Endometrium (tissue), 2 donors: Measurements from ENCODE around the gene IFT80.
"Not testable (repeated sequence)": the region's sequence is repeated elsewhere in the genome, so short reads cannot be mapped to it uniquely, and the experiment has no call there.

Experiments
- FAIRE-seq: peaks from 2 replicates; lab custom pipeline; 2012; peaks lifted over from hg19 to GRCh38; lab: Jason Lieb, UNC
- donor health status: control.
- donor health status: control.

Gene IFT80

DNA sequence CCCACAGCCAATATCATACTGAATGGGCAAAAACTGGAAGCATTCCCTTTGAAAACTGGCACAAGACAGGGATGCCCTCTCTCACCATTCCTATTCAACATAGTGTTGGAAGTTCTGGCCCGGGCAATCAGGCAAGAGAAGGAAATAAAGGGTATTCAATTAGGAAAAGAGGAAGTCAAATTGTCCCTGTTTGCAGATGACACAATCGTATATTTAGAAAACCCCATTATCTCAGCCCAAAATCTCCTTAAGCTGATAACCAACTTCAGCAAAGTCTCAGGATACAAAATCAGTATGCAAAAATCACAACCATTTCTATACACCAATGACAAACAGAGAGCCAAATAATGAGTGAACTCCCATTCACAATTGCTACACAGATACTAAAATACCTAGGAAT is 36.1 kb downstream of the IFT80 start:
- not testable (repeated sequence) for FAIRE-seq

DNA sequence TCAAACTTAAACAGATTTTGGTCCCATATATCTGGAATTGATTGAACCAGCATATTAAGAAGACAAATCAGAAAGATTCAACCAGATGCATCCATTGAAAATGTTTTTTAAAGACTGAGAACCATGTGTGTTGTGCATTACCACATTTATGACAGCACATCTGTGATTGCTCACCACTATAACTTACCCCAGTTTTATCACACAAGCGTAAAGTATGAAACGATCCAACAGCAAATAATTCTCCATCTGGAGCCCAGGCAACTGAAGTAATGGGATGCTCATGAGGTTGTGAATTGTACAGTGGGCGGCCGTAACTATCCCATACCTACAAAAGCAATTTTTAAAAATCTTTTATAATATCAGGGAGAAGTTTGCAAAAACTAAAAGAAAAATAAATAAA is 43.2 kb downstream of the IFT80 start:
- FAIRE-seq, result no peak

DNA sequence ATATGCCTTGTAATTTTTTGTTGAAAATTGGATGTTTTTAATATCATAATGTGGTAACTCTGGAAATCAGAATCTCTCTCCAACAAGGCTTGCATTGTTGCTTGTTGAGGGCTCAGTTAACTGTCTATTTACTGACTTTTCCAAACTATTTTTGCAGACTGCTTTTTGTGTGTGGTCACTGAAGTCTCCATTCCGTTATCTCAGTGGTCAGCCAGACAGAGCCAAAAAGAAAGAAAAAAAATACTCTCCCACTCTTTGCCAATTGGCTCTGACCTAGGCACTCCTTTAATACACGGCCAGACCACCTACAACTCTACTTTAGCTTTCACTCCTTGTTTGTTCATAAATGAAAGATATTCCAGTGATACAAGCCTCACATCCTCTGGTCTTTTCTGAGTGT is 52.5 kb downstream of the IFT80 start:
- no peak for FAIRE-seq

DNA sequence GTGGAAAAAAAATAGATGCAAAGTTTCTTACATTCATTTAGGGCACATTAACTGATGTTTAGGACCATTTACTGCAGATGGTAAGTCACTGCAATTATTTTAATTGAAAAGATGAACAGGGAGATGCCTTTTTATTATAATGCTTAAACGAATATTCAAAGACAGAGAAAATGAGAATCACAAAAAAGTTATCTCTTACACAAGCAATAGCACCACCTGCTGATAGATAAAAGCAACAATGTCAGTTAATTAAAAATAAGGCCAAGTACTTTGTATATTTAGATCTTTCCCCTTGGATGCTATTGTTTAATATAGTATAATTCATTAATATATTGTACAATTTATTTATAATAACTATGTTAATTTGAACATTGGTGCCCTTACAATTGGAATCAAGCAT is 55.9 kb downstream of the IFT80 start:
- peak; percentile 98 for FAIRE-seq

DNA sequence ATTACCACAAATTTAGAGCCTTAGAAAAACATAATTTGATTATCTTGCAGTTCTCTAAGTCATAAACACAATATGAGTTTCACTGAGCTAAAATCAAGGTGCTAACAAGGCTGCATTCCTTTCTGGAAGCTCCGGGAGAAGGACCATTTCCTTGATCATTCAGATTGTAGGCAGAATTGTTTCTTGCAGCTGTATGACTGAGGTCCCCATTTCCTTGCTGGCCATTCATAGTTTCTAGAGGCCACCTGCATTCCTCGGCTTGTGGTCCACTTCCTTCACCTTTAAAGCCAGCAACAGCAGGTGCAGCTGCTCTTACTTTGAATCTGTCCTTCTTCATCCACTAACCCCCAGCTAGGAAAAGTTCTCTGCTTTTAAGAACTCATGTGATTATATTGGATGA is 58.7 kb downstream of the IFT80 start:
- FAIRE-seq, result no peak

DNA sequence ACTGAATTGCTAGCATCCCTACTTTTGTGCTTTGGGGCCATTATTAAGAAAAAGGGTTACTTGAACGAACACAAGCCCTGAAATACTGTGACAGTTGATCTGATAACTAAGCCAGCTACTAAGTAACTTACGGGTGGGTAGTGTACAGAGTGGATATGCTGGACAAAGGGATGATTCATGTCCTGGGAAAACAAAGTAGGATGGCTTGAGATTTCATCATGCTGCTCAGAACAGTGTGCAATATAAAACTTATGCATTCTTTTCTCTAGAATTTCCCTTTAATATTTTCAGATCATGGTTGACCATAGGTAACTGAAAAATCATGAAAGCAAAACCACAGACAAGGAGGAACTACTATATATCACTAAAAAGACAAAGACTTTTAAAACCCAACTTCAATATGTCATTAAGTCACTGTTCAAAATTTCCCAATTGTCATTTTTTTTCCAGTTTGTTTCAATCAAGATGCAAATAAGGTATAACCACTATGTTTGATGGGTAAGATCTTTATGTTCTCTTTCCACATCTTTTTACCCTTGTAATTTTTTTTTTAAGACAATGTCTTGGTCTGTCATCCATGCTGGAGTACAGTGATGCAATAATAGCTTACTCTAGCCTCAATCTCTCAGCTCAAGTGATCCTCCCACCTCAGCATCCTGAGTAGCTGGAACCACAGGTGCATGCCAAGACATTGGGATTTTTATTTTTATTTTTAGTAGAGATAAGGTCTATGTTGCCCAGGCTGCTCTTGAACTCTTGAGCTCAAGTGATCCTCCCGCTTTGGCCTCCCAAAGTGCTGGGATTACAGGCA is 67.7 kb downstream of the IFT80 start:
- no peak for FAIRE-seq

DNA sequence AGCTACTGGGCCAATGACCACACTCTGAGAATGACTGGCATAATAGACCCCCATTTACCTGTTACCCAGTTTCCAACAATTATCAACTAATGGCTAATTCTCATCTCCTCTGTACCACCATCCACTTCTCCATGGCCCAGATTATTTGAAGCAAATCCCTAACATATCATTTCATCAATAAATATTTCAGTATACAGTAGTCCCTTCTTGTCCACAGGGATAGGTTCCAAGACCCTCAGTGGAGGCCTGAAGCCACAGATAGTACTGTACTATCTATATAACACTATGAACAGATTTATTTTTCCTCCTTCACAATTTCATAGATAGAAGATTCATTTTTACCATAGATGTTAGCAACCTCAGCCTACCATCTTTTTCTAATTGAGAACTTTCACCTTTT is 68.3 kb downstream of the IFT80 start:
- no peak for FAIRE-seq

DNA sequence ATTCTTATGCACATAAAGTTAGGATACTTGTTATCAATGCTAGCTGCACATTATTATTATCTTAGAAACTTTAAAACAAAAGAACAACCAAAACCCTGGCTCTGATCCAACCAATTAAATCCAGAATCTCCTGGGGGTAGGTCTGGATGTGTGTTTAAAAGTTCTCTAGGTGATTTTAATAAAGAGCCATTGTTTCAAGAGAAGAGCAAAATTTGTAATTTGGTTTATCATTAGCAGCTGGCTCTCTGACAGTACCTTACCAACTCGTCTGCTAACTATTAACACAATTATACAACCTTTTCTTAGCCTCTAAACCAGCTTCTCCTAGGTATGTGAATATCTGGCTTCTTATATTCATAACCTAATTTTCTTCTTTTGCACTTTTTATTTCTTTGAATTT is 68.9 kb downstream of the IFT80 start:
- no peak for FAIRE-seq

DNA sequence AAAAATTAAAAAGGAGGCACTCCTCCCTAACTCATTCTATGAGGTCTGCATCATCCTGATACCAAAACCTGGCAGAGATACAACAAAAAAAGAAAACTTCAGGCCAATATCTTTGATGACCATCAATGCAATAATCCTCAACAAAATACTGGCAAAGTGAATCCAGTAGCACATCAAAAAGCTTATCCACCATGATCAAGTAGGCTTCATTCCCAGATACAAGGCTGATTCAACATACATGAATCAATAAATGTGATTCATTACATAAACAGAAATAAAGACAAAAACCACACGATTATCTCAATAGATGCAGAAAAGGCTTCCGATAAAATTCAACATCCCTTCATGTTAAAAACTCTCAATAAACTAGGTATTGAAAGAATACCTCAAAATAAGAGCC is 72.7 kb downstream of the IFT80 start:
- FAIRE-seq, result not testable (repeated sequence)

DNA sequence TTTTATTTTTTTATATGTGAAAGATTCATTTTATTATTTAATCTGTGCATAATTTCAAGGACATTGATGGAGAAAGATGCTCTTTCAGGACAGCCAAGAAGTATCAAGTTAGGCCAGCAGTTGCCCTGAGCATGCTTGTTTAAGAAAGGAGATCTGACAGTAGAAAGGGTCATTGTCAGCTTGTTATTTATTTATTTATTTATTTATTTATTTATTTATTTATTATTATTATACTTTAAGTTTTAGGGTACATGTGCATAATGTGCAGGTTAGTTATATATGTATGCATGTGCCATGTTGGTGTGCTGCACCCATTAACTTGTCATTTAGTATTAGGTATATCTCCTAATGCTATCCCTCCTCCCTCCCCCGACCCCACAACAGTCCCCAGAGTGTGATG is 77.2 kb downstream of the IFT80 start:
- FAIRE-seq, result not testable (repeated sequence)

DNA sequence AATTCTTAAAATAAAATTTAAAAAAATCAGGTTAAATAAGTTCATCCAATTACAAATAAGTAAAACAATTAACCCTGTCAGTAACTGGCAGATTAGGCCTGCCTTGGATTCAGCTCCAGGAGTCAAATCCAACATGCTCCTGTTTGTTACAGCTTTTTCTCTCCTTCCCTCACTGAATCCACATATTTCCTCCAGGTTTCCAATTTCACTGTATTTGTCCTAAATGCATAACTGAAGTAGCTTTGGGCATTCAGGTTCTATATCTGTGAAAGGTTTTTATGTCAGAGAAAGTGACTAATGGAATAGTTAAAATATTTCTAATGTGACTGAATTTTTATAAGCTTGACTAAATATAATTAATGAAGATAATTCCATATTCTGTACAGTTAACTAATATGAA is 79.7 kb downstream of the IFT80 start:
- FAIRE-seq, result no peak

DNA sequence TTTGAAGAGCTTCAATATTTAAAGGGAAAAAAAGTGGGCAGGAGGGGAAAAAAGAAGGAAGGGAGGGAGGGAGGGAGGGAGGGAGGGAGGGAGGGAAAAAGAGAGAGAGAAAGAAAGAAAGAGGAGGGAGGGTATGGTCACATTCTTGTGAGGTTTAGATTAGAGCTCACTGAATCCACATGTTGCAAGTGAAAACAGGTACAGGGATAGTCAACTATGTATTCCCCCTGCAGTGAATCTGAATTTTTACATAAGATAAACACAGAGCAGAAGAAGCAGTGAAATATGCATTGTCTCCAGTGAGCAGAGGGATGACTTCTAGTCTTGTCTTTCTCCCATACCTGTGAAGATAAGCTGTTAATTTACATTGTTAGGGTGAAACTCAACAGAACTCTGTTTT is 84.0 kb downstream of the IFT80 start:
- FAIRE-seq, result no peak

DNA sequence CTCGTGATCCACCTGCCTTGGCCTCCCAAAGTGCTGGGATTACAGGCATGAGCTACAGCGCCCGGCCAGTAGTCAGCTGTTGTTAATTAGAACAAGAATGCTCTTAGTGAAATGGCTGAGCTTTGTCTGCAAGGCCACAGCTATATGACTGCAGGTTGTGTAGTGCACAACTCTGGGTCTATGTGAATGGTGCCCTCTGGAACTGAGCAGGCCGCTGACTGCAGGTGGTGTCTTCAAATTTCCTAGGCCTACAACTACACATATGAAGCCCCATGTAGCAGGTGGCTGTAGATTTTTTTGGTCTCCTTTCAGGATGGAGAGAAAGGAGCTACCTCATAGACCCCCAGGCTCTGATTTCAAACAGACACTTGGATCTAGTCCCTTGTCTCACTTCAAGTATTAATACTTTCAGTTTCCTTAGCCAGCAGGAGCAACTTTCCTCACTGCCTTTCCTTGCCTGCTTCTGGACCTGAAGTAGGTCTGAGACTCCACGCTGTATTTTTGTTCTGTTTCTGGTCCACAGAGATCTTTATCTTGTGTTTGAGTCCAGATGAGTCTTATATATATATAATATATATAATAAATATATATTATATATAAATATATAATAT is 86.9 kb downstream of the IFT80 start:
- no peak for FAIRE-seq

DNA sequence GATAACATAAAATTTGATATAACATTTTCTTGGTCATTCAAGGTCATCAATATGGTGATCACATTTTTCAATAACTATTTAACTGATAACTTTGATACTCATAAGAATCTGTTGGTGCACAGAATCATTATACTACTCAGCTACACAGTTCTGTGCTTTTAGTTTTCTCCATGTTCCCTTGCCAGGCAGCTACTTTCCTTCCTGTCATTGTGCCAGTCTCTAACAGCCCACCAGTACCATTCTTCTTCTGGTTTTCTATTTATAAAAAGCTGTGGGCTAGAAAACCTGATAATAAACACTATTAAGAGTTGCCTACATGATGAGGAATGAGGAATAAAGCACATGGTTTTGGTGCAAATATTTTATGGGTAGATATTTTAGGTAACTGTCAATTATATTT is 96.2 kb downstream of the IFT80 start:
- FAIRE-seq, result no peak

DNA sequence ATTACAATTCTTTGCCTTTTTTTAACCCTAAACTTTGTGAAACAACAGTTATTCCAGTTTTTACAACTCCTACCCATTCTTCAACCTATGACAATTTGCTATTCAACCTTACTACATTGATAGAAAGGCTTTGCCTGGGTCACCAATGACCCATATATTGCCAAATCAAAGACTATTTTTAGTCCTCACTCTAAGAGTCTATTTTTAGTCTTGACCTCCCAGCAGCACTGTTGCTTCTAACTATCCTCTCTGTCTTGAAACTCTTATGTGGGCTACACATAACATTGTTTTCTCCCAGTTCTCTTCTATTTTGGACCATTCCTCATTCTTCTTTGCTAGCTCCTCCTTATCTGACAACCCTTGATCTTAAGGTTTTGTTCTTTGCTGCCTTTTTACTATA is 102.4 kb downstream of the IFT80 start:
- no peak for FAIRE-seq

DNA sequence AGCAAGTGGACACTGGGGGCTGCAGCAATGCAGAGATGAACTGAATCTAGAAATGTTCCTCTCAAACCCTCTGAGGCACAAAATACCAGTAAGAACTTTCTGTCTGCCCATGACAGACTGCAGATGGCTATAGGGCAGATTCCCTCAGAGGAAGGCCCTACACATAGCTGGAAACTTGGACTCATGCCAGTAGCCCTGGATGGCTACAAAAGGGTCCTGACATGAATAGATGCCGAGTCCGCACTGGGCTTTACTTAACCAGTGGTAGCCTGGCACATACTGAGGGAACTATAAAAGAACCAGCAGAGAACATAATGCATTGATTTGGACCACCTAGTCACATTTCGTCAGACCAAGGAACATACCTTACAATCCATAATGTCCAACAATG is 107.1 kb downstream of the IFT80 start:
- FAIRE-seq, result no peak

DNA sequence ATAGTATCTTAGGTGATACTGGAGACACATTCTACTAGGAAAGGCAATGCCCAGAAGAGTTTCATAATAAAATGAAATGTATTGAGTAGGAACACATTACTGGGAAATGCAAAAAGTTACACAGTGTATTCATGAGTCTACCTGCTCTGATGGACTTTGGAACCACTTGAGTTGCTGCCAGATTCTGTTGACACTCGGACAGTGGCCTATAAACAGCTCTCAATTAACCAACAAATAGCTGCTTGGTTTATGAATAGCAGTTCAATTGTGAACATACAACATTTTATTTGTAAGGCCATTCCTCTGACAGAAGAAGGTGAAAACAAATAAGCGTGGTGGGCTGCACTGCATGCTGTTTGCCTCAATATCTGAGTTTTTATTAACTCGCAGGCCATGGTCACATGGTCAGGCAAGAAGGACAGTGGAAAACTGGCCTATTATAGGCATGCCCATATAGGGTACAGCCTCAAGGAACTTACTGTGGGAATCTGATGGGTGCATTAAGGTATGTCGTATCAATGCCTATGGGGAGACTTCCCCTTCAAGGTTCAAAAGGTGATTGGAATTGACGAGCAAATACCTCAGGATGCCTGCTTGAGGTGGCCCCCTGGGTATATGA is 107.6 kb downstream of the IFT80 start:
- no peak for FAIRE-seq

DNA sequence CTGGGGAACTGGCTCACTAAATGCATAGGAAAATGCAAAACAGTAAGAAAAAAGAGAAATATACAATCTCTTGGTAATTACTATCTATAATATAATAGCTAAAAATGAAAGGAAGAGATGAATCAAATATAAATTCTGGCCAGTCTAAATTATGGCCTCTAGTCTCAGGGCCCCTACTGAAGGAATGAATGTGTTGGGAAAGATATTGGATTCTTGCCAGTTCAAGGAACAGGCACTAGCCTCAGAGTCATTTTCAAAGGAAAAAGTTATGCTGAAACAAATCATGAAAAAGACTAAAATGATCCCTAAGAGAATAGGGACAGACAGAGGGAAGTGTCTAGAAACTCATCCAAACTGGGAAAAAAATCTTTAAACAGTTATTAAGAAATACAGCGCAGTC is 111.4 kb downstream of the IFT80 start:
- no peak for FAIRE-seq

DNA sequence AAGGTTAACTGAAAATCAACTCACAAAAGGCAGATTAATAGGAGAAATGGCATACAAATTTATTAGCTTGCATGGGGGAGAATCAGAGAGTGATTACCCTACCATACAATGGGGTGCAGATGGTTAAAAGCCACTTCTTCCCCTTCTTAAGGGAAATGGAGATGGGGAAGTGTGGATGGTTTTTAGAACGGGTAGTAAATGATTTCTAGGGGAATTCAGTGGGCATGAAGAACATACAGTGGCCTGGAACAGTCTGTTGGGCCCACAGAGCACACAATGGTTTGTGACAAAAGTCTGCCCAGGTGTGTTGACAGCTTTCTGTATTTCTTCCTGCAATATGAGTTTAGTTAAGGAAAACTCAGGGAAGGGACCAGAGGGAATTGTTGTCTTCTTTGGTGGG is 112.8 kb downstream of the IFT80 start:
- FAIRE-seq, result no peak

DNA sequence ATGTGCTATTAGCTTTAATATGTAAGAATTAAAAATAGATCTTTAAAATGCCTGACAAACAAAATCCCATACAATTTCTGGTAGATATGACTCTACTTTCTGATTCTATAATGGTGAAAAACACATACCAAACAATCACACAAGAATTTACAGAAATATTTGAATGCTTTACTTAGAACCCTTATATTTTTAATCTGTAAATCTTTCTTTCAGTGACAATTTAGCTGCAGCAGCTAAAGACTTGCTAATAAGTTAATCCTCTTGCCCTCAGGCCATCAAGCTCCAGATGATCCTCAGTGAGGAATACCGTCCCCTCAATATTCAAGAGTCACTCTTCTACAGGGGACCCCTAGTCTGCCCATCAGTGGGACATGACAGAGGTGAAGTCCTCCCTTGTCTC is 118.2 kb downstream of the IFT80 start:
- no peak for FAIRE-seq

DNA sequence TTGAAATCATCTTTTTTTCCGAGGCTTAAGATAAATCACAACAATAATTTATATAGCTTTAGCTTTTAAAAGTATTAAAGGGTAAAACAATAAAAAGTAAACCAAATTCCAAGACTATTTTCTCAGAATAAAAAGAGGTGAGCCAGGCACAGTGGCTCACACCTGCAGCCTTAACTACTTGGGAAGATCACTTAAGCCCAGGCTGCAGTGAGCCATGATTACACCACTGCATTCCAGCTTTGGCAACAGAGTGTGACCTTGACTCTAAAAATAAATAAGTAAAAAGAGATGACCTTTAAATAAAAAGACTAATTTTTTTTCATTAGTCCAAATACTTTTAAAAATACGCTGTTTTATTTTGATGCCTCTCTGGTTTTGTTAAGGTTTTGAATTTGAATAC is 119.4 kb downstream of the IFT80 start:
- no peak for FAIRE-seq

DNA sequence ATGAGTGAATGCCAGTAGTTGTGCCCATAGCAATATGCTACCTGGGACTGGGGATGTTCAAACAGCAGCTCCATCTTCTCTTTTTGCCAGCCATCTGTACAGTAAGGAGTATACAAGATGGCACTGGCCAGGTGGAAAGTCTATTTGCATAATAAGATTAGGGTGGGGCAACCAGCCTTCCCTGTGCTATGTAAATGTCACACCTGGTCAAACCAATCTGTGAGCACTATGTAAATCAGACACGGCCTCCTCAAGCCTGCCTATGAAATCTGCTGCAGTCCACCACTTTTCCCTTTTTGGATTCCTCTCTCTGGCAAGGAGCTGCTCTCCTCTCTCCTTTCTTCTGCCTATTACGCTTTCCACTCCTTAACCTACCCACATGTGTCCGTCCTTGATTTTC is 120.8 kb downstream of the IFT80 start:
- no peak for FAIRE-seq

DNA sequence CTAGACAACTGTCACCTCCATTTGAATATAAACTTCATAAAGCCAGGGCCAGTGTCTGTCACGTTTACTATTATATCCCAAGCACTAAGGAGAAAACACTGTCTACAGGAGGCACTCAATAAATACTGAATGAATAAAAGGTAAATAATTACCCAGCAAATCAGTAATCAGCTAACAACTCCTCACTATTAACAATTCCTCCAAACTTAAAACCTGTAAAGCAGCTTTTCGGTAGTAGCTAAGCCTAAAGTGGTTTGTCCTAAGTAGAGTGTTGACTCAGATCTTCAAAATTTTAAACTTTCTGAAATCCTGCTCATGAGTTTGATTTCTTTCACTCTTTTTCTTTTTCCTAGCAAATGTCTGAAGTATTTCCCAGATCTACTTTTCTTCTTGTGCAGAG is 133.9 kb downstream of the IFT80 start:
- FAIRE-seq, result no peak
